NCI-H446 treated with DMSO at 0.1 percent for 48 hours (cell line): Measurements from ENCODE around the gene RHEX.

ENCODE experiments used
- DNase-seq: peaks from one replicate; lab custom pipeline; 2025; lab: John Stamatoyannopoulos, UW

RHEX gene

GRCh38 chr1:206117151-206117948, 64.4 kb downstream of the RHEX start, which contains the start of gene AVPR1B:
TSS of gene AVPR1B (minus strand) at chr1:206117388. CDS start at chr1:206116890, 498 bp downstream.
- DNase-seq: no peak

DNA sequence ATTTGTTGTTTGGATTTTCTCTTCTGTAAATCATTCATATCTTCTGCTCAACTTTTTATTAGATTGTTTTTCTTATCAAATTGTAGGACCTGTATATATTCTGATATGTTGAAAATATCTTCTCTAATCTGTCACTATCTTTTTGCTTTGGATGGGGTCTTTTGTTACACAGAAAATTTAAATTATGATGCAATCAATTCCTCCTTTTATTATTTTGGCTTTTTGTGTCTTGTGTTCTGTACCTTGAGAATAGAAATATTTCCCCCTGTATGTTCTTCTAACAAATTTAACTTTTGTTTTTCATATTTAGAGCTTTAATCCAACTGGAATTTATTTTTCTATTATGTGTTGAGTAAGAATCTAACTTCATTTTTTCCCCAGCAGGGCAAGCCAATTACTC, 67.4 kb downstream of the RHEX start:
- DNase-seq: no peak

DNA sequence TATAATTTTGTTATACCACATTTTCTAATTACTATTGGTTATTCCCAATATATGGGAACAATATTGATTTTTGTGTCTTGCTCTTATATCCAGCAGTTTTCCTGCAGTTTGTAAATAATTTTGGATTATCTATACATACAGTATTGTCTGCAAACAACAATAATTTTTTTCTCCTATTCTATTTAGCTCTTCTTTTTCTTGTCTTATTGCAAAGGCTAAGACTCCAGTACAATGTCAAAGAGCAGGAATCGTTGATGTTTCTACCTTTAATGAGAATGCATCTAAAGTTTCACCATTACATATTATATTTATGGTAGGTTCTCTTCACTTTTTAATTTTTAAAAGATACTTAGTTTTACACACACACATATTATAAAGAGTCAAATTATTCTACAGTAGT, 68.3 kb downstream of the RHEX start:
- no peak for DNase-seq

- DNase-seq: no peak
Observed at GRCh38 chr1:206122686-206123085, 69.7 kb downstream of the RHEX start.

DNA sequence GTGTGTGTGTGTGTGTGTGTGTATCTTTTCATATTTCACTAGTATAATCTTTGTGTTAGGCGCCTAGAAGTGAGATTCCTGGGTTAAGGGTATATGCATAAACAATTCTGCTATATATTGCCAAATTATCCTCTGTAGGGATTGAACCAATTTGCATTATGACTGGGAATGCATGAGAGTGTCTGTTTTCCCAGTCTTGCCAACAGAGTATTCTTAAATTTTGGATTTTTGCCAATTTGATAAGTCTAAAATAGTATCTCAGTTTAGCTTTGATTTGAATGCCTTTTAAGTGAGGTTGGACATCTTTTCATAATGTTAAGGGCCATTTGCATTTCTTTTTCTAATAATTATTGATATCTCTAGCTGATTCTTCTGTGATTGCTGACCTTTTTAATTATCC, 72.4 kb downstream of the RHEX start:
- no peak for DNase-seq

- DNase-seq: no peak
Observed at GRCh38 chr1:206127336-206127735, 74.4 kb downstream of the RHEX start.

DNA sequence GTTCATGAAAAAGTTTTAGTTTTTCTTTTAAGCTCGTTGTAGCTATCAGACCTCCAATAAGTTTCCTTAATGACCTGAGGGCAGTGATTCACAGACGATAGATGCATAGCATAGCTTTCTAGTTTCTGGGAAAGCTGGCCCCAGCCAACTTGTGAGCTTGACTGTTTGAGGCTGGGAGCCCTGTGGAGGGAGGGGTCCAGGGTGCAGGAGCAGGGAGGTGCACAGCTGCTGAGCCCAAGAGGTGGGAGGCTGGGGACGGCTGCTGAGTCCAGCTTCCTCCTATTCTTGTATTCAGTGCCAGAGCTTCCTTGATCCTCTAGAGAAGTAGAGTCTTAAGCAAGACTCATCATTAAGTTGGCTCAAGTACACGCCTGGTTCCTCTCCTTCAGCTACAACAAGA, 75.2 kb downstream of the RHEX start:
- DNase-seq: no peak

DNA sequence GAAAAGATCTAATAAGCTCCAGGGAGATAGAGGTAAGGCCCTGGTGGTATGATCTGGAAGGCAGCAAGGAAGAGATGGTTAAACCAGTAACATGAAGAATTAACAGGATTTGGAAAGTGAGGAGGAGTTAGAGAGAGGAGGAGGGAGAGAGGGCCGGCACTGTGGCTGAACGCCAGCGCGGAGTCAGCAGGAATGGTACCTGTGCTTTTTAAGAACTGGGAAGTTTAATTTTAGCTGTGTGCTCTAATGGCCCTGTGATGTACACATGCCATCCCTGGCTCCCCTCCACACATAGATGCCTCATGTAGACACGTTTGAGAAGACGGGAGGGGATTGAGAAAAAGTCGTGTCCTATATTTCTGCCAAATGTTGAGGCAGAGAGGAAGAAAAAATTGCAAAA, 78.1 kb downstream of the RHEX start:
- DNase-seq: no peak

DNA sequence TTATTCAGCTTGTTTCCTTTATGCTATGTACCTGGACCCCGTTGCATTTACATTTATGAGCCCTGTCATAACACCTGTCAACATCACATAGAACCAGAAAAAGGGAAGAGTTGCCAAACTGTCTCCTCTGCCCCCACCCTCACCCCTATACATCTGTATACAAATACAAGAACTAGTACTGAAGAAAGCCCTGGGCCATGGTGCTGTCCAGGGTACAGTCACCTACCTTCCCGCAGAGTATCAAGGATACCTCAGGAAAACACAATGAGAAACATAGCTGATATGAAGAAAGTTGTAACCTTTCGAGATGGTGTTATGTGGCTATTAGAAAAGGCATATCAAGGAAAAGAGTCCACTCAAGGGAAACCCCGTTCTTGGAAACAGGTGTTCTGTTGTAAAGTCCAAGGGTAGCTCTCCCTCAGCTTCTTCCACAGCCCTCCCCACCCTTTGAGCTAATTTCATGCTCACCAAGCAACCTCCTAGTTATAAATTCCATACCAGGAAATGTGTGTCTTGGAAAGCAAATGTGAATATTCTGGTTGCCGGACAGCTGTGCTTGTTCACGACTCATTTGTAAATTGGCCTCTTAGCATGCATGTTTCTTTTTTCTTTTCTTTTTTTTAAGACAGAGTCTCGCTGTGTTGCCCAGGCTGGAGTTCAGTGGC, 80.9 kb downstream of the RHEX start:
- DNase-seq: no peak

GRCh38 chr1:206135248-206135647, 82.3 kb downstream of the RHEX start:
- no peak for DNase-seq

GRCh38 chr1:206136241-206136640, 83.3 kb downstream of the RHEX start:
- DNase-seq: no peak

GRCh38 chr1:206142011-206142410, 89.0 kb downstream of the RHEX start:
- DNase-seq: no peak

DNA sequence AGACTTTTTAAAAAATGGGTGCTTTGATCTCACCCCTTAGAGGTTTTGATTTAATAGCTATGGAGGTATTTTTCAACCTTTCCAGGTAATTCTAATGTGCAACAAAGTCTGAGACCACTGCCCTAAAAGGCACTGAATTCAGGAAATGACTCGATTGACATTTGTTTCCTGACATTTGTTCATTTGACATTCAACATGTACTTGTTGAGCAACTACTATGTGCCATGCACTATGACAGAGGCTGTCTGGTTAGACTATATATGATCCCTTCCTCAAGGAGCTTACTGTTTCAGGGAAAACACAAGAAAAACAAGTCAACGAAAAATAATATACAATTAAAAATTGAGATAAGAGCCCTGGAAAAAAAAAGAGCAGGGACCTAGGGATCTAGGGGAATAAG, 89.8 kb downstream of the RHEX start:
- DNase-seq: no peak

DNA sequence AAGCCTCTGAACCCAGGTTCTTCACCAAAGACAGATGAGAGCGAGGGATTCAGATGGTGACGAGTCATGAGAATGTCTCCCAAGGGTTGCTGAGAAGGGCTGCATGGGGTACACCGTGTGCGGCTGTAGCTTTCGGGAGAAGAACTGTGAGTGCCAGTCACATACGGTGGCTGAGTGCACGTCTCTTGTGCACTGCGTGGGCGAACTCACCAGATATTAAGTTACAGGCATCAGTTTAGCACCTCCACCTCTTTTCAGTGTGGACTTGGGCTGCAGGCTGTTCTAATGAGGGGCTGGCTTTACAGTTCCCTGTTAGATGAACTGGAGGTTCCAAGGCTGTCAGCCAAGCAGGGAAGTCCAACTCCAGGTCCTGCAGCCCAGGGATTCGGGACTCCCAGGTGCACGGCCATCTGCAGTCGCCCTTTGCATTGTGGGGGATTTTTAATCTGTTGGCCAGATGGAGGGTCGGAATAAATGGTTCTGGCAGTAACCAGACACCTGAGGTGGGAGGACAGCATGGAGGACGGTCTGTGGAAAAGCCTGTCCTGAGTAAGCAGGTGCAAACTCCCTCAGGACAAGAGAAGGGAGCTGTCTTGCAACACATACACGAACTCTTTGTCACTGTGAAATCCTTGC, 90.7 kb downstream of the RHEX start:
- DNase-seq: no peak

GRCh38 chr1:206144605-206145004, 91.6 kb downstream of the RHEX start:
- no peak for DNase-seq

- no peak for DNase-seq
Observed at GRCh38 chr1:206145771-206146290, 92.9 kb downstream of the RHEX start.
